HepG2 (cell line): ENCODE measurements around the gene SLC19A1. TPM values are rescaled to one million over a fixed set of nuclear protein-coding genes. Genes with fewer than 3 reads are reported as not detected.
A peak's percentile ranks its signal among the peaks of the same experiment; 100 is the strongest.

Experiments used
- AHDC1 ChIP-seq: sonication (generic); formaldehyde crosslinking; IDR thresholded peaks from 2 replicates; pipeline ENCODE4 v1.5.1; 2020; ENCODE audit warnings: mild to moderate bottlenecking, missing genetic modification reagents, borderline replicate concordance
- POLR2AphosphoS5 ChIP-seq: IDR thresholded peaks from 2 replicates; pipeline ENCODE4 v1.6.1; 2012; ENCODE audit warnings: low read depth, low read length
- SMARCC2 ChIP-seq: fragments of 450-650 bp; IDR thresholded peaks from 2 replicates; pipeline ENCODE4 v1.6.1; 2017; ENCODE audit warnings: antibody characterized with exemption, mild to moderate bottlenecking
- SP4 ChIP-seq: sonication (generic); formaldehyde crosslinking; IDR thresholded peaks from 2 replicates; pipeline ENCODE4 v1.8.1; 2023; ENCODE audit warnings: mild to moderate bottlenecking, missing genetic modification reagents
- ZNF24 ChIP-seq: fragments of 450-650 bp; IDR thresholded peaks from 2 replicates; pipeline ENCODE4 v1.6.1; 2017; ENCODE audit warnings: antibody characterized with exemption, mild to moderate bottlenecking
- ZNF292 ChIP-seq: sonication (generic); formaldehyde crosslinking; IDR thresholded peaks from 2 replicates; pipeline ENCODE4 v1.8.1; 2022; ENCODE audit warnings: mild to moderate bottlenecking, low read depth, missing genetic modification reagents, borderline replicate concordance
- ZNF512B ChIP-seq: sonication (generic); formaldehyde crosslinking; IDR thresholded peaks from 2 replicates; pipeline ENCODE4 v1.5.1; 2020; ENCODE audit warnings: missing genetic modification reagents, mild to moderate bottlenecking, borderline replicate concordance
- ZNF557 ChIP-seq: sonication (generic); formaldehyde crosslinking; IDR thresholded peaks from 2 replicates; pipeline ENCODE4 v1.4.0; 2020; ENCODE audit warnings: missing genetic modification reagents
- ZSCAN9 ChIP-seq: IDR thresholded peaks from 2 replicates; pipeline ENCODE4 v1.6.1; 2016; ENCODE audit warnings: borderline replicate concordance
- polyA plus RNA-seq, 8 experiments: library from polyadenylated mRNA; depleted of rRNA in 3 of 8; stranded (reverse) in 7 of 8; unstranded in 1 of 8; fragments of >200 nt; fragmentation: Illumina TruSeq in 4 of 8; extraction: Trizol in 4 of 8; gene quantifications; 2 replicates each; pipeline versions ENCODE4 v1.2.1 to v1.2.3, GENCODE V29; 2011 to 2016; ENCODE audit warnings: low read depth in 4 of 8, missing spikeins in 1 of 8, mixed read lengths in 1 of 8; ENCODE audit not compliant: insufficient read depth in 1 of 8
- total RNA-seq, 5 experiments: library from RNA; depleted of rRNA; stranded (reverse); fragments of >200 nt; fragmentation: Illumina TruSeq; extraction: Trizol; gene quantifications; 2 replicates each; pipeline ENCODE4 v1.2.3, GENCODE V29; 2016; ENCODE audit warnings: low read depth in 1 of 5
- TF ChIP-seq, protein P1 (sequence below): sonication (generic); formaldehyde crosslinking; IDR thresholded peaks from 2 replicates; pipeline ENCODE4 v1.4.0; 2020; ENCODE audit warnings: missing genetic modification reagents
- TF ChIP-seq, protein P2 (sequence below): sonication (generic); formaldehyde crosslinking; IDR thresholded peaks from 2 replicates; pipeline ENCODE4 v1.4.0; 2020; ENCODE audit warnings: mild to moderate bottlenecking, missing genetic modification reagents
- TF ChIP-seq, protein P3 (sequence below): sonication (generic); formaldehyde crosslinking; IDR thresholded peaks from 2 replicates; pipeline ENCODE4 v1.4.0; 2020; ENCODE audit warnings: missing genetic modification reagents, borderline replicate concordance
- TF ChIP-seq, protein P4 (sequence below): sonication (generic); formaldehyde crosslinking; IDR thresholded peaks from 2 replicates; pipeline ENCODE4 v1.5.0; 2020; ENCODE audit warnings: missing genetic modification reagents

Gene SLC19A1
- total and polyA plus RNA-seq, 2 of the 13 experiments (the other 11 are each of a cell fraction or from before 2014, with no cell fraction given), result 21.8 to 23.0 TPM

- no peak for TF ChIP-seq AHDC1
- TF ChIP-seq ZNF292, result no peak
- no peak for TF ChIP-seq SP4 (CRISPR knock-in tag)
- TF ChIP-seq, protein P1, sequence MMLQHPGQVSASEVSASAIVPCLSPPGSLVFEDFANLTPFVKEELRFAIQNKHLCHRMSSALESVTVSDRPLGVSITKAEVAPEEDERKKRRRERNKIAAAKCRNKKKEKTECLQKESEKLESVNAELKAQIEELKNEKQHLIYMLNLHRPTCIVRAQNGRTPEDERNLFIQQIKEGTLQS (CRISPR knock-in tag), result 0 out of 2 replicates have a peak, but pooled peaks have one; percentile 24
- TF ChIP-seq ZNF24, result no peak
- TF ChIP-seq, protein P2, sequence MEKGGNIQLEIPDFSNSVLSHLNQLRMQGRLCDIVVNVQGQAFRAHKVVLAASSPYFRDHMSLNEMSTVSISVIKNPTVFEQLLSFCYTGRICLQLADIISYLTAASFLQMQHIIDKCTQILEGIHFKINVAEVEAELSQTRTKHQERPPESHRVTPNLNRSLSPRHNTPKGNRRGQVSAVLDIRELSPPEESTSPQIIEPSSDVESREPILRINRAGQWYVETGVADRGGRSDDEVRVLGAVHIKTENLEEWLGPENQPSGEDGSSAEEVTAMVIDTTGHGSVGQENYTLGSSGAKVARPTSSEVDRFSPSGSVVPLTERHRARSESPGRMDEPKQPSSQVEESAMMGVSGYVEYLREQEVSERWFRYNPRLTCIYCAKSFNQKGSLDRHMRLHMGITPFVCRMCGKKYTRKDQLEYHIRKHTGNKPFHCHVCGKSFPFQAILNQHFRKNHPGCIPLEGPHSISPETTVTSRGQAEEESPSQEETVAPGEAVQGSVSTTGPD (CRISPR knock-in tag), result no peak
- TF ChIP-seq ZNF512B (CRISPR knock-in tag), result peak; percentile 89; the same call in 1 of the 2 replicates
- TF ChIP-seq, protein P3, sequence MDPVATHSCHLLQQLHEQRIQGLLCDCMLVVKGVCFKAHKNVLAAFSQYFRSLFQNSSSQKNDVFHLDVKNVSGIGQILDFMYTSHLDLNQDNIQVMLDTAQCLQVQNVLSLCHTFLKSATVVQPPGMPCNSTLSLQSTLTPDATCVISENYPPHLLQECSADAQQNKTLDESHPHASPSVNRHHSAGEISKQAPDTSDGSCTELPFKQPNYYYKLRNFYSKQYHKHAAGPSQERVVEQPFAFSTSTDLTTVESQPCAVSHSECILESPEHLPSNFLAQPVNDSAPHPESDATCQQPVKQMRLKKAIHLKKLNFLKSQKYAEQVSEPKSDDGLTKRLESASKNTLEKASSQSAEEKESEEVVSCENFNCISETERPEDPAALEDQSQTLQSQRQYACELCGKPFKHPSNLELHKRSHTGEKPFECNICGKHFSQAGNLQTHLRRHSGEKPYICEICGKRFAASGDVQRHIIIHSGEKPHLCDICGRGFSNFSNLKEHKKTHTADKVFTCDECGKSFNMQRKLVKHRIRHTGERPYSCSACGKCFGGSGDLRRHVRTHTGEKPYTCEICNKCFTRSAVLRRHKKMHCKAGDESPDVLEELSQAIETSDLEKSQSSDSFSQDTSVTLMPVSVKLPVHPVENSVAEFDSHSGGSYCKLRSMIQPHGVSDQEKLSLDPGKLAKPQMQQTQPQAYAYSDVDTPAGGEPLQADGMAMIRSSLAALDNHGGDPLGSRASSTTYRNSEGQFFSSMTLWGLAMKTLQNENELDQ (CRISPR knock-in tag), result no peak
- no peak for TF ChIP-seq ZSCAN9 (CRISPR knock-in tag)
- TF ChIP-seq, protein P4, sequence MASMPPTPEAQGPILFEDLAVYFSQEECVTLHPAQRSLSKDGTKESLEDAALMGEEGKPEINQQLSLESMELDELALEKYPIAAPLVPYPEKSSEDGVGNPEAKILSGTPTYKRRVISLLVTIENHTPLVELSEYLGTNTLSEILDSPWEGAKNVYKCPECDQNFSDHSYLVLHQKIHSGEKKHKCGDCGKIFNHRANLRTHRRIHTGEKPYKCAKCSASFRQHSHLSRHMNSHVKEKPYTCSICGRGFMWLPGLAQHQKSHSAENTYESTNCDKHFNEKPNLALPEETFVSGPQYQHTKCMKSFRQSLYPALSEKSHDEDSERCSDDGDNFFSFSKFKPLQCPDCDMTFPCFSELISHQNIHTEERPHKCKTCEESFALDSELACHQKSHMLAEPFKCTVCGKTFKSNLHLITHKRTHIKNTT (CRISPR knock-in tag), result no peak
- TF ChIP-seq POLR2AphosphoS5, result no peak
- TF ChIP-seq SMARCC2, result no peak
- no peak for TF ChIP-seq ZNF557 (CRISPR knock-in tag)
Measured at GRCh38 chr21:45554477-45555175, 12.4 kb upstream of the SLC19A1 start (continued).
